Measurements from ENCODE around the gene ANKRD11. TPM values are rescaled to one million over a fixed set of nuclear protein-coding genes. Genes with fewer than 3 reads are reported as not detected.

Gene ANKRD11
- total and polyA plus RNA-seq, 12 donors = 47.7 to 93.6 (median 66.2) TPM

DNA sequence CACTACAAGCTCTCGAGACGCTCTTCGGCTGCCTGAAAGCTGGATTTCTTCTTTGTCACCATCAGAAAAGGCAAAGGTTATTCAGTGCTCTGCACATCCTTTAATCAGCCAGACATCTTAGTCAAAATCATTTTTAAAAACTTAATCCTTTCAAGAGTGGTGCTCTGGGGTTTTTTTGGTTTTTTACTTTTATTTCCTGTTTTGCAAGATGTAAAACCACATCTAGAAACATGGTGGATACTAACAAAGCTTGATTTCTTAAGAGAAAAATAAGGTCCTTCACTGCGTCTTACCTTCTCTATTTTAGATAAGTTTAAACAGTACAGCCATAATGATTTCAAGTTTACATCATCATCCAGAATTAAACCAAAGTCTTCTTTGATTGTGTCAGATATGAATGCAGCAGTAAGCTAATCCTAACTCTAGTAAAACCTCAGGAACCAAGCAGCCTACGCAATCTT is 6.3 kb downstream of the ANKRD11 start:
- WGBS, 2 donors = 66 to 73% methylated on average over 5 of the region's 5 CpGs
- Histone ChIP-seq H3K27ac (peak overlapping the region in 3 of 10 donors; percentile 19 to 48 (median 41)), H3K27me3 (no peaks in the 10 kb centered on the region), H3K4me1 (peaks cover 33 to 99% (median 82%) of the 10 kb centered on the region in 9 donors), H3K36me3 (peaks cover 0 to 8% (median 0%) of the 10 kb centered on the region in 9 donors), H3K9me3 (no peaks in the 10 kb centered on the region), H3K4me3 (no peak overlapping the region)
- intact Hi-C loops (cut with DNase I) = loop anchor here in 5 of 10 donors (5.0 to 10.0 kb wide), 4 partner anchors 42 to 149 kb away; no protein-coding TSS in a partner anchor
- DNase-seq = no peak
- ATAC-seq = no peak
- TF ChIP-seq, protein P1, sequence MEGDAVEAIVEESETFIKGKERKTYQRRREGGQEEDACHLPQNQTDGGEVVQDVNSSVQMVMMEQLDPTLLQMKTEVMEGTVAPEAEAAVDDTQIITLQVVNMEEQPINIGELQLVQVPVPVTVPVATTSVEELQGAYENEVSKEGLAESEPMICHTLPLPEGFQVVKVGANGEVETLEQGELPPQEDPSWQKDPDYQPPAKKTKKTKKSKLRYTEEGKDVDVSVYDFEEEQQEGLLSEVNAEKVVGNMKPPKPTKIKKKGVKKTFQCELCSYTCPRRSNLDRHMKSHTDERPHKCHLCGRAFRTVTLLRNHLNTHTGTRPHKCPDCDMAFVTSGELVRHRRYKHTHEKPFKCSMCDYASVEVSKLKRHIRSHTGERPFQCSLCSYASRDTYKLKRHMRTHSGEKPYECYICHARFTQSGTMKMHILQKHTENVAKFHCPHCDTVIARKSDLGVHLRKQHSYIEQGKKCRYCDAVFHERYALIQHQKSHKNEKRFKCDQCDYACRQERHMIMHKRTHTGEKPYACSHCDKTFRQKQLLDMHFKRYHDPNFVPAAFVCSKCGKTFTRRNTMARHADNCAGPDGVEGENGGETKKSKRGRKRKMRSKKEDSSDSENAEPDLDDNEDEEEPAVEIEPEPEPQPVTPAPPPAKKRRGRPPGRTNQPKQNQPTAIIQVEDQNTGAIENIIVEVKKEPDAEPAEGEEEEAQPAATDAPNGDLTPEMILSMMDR (IDR thresholded peaks at IDR 0.05) = no peak

DNA sequence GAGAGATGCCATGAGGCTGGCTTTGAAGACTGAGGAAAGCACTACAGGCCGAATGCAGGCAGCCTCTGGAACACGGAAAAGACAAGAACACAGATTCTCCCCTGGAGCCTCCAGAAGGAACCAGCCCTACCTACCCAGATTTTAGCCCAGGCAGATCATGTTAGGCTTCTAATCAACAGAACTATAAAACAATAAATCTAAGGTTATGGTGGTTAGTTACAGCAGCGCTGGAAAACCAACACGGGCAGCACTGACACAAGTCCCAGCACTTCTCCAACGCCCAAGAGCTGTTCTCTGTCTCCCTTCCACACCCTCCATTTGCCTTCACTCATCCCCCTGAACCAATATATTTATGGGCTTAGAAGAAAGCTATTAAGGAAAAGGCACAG is 7.5 kb downstream of the ANKRD11 start:
- no peak for DNase-seq

DNA sequence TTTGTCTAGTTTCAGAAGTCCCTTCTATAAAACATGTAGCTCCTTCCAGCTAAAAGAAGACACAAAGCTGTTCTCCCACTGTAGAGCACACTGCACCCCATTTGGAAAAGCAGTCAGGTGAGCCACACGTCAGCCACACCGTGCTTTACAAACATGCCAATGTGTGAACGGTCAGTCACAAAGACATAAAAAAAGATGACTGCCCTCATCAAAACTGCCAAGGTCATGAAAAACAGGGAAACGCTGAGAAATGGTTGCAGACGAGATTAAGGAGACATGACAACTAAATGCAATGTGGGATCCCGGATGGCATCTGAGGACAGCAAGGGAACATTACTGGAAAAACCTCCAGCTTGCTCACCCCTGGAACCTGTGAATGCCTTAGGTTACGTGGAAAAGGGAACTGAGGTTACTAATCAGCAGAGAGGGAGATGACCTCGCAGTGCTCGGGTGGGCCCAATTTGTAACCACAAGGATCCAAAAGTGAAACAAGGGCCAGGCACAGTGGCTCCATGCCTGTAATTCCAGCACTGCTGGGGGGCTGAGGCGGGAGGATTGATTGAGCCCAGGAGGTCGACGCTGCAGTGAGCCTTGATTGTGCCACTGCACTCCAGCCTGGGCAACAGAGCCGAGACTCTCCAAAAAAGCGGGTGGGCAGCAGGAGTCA is 8.1 kb downstream of the ANKRD11 start:
- WGBS, 2 donors = 53 to 55% methylated on average over 14 of the region's 14 CpGs
- Histone ChIP-seq H3K4me1 (peaks cover 25 to 98% (median 80%) of the 10 kb centered on the region in 9 donors), H3K4me3 (no peak overlapping the region), H3K9me3 (no peaks in the 10 kb centered on the region), H3K27me3 (no peaks in the 10 kb centered on the region), H3K27ac (peak overlapping the region in 1 of 10 donors; percentile 3), H3K36me3 (peaks cover 0 to 2% (median 0%) of the 10 kb centered on the region in 9 donors)
- intact Hi-C loops (cut with DNase I) = loop anchor here in 5 of 10 donors (5.0 to 10.0 kb wide), 4 partner anchors 40 to 147 kb away; no protein-coding TSS in a partner anchor
- no peak for DNase-seq
- no peak for ATAC-seq
- TF ChIP-seq, protein P1 (IDR thresholded peaks at IDR 0.05) = no peak

More for the DNA sequence above, 7.5 kb downstream of the ANKRD11 start:
- Histone ChIP-seq H3K27me3 (no peaks in the 10 kb centered on the region), H3K4me3 (no peak overlapping the region), H3K4me1 (peaks cover 30 to 99% (median 80%) of the 10 kb centered on the region in 9 donors), H3K36me3 (peaks cover 0 to 7% (median 0%) of the 10 kb centered on the region in 9 donors), H3K27ac (peak overlapping the region in 1 of 10 donors; percentile 3), H3K9me3 (no peaks in the 10 kb centered on the region)
- TF ChIP-seq, protein P1 (IDR thresholded peaks at IDR 0.05) = no peak
- no peak for ATAC-seq
- intact Hi-C loops (cut with DNase I) = loop anchor here in 5 of 10 donors (5.0 to 10.0 kb wide), 4 partner anchors 41 to 148 kb away; no protein-coding TSS in a partner anchor
- 67 to 70% methylated on average over 5 of the region's 5 CpGs for WGBS, 2 donors

DNA sequence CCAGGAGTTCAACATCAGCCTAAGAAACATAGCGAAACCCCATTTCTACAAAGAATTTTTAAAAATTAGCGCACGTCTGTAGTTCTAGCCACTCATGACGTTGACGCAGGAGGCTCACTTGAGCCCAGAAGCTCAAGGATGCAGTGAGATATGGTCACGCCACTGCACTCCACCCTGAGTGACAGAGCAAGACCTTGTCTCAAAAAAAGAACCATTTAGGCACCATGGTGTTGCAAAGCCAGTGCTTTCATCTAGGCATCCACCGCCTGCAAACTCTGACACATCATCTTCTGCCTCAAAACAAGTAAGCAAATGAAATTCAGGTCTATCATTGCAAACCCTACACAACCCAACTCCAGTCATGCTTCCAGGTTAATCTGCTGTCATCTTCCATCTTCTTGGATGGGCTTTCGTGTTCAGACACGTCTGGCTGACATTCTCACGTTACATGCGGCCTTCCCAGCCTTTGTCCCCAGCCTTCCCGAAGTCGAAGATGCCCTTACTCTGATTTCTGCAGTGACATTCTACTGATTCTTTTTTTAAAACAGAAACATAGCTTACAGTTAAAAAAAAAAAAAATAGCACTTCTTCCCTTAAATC is 8.9 kb downstream of the ANKRD11 start:
- H3K4me1 ChIP-seq = peaks cover 24 to 98% (median 80%) of the 10 kb centered on the region in 9 donors
- intact Hi-C loops (cut with DNase I) = loop anchor here in 5 of 10 donors (5.0 to 10.0 kb wide), 4 partner anchors 39 to 147 kb away; no protein-coding TSS in a partner anchor
- TF ChIP-seq, protein P1 (IDR thresholded peaks at IDR 0.05) = no peak

More for the DNA sequence above, 8.9 kb downstream of the ANKRD11 start:
- no peaks in the 10 kb centered on the region for H3K27me3 ChIP-seq
- no peaks in the 10 kb centered on the region for H3K9me3 ChIP-seq
- 80 to 83% methylated on average over 13 of the region's 13 CpGs for WGBS, 2 donors
- no peak overlapping the region for H3K4me3 ChIP-seq
- H3K27ac ChIP-seq = no peak overlapping the region
- ATAC-seq (no peak), DNase-seq (no peak)
- no peaks in the 10 kb centered on the region for H3K36me3 ChIP-seq

Data from heart right ventricle (tissue), 16 donors.